Occipital lobe (tissue), 2 donors: Measurements from ENCODE around the gene NEURL1B. TPM values are rescaled to one million over a fixed set of nuclear protein-coding genes. Genes with fewer than 3 reads are reported as not detected.
"Not testable (repeated sequence)": the region's sequence is repeated elsewhere in the genome, so short reads cannot be mapped to it uniquely, and the experiment has no call there.

Source experiments
- DNase-seq: peaks from one replicate; lab custom pipeline; 2025; lab: John Stamatoyannopoulos, UW
- total RNA-seq: library from RNA; depleted of rRNA; stranded (reverse); fragments of >200 nt; gene quantifications from one replicate; pipeline ENCODE4 v1.2.3, GENCODE V29; 2014

The NEURL1B gene
- total RNA-seq, 1 donor from 2014 or later: 19.2 TPM

DNA sequence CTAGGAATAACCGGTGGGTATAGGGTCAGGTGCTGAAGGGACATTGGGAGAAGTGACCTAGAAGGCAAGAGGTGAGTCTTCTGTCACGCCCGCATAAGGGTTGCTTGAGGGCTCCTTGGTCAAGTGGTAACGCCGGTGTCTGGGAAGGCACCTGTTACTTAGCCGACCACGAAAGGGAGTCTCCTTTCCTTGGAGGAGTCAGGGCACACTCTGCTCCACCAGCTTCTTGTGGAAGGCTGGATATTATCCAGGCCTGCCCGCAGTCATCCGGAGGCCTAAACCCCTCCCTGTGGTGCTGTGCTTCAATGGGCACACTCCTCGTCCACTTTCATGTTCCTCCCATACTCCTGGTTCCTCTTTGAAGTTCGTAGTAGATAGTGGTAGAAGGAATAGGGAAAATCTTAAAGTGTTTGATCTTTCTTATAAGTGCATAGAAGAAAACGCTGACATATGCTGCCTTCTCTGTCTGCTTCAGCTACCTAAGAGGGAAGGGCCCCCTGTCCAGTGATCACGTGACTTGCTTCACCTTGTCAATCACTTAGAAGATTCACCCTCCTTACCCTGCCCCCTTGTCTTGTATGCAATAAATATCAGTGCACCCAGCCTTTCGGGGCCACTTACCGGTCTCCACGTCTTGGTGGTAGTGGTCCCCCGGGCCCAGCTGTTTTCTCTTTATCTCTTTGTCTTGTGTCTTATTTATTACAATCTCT is 16.6 kb downstream of the NEURL1B start:
- not testable (repeated sequence) for DNase-seq

DNA sequence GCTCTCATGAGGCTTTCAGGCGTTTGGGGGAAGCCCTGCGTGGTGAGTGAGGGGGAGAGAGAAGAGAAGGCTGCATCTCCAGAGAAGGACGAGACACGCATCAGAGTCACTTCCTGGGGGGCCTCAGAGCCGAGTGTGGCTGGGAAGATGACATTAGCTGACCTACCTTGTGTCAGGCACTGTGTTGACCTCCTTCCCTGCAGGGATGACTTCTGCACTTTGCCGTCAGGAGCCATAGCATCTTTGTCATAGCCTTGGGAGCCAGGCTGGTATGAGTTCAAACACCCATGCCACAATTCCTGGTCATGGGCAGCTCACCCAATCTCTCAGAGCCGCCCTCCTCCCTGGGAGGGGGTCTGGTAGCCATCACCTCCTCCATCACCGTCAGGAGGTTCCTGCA is 17.3 kb downstream of the NEURL1B start:
- no peak for DNase-seq

DNA sequence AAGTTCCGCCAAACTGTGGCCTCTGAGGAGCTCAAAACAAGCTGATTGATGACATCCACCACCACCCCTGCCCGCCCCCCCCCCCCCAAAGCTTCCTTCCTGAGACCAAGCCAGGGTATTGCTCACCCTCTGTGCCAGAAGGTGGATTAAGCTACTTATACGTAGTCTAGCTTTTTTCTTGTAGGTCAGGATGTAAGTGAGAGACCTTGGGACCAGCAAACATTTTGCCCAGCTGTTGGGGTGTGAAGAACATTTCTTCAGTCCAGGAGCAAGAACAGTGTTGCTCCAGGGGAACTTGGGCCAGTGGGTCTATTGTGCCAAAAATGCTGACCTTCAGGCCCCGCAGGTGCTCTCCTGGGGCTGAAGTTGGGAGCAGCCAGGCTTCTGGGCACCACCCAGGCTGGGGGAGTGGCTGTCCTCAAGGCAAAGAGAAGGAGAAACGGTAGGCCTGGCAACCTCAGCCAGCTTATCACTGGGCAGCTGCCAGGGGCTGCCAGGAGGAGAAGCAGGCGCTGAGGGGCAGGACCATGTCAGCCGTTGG is 18.0 kb downstream of the NEURL1B start:
- DNase-seq: no peak

DNA sequence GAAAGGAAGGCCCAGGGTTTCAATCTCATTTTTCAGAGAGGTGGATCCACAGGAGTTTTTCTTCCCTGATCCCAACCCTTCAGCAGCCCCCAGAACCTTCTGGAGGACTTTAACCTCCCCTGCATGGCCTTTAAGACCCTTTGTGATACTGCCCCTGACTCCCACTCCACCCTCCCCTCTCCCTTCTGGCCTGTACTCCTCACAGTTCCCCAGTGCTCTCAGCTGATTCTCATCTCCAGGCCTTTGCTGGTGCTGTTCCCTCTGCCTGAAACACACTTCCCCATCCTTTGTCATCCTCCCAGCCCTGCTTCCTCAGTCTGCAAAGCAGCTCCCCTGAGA is 18.5 kb downstream of the NEURL1B start:
- DNase-seq: no peak

DNA sequence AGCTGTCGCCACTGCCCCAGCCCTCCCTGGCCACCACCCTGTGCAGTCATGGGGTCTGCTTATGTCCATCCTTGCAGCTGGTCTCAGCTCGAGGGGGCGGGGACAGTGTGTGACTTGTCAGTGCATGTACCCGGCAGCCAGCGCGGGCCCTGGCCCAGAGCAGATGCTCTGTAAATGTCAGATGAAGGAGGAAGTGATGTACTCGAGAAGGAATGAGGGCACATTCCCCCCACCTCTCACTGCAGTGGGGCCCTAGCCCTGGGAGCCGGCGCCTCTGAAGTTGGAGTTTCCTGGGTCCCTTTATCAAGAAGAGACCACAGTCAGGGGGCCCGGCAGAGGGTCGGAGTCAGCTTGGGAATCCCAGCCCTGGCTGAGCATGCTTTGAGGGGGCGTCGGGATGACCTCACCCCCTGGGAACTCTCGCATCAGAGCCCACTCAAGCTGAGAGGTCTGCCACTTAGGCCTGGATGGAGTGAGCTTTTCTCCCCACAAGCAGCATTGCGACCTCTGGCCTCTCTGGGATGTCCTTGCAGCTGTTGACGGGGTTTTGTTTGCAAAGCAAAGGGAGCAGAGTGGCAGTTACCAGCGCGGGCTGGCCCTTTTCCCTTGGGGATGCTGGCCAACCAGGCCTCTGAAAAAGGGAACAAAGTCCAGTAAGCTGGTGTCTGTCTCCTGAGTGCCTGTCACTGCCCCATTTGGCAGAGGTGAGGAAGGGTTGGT is 19.0 kb downstream of the NEURL1B start:
- peak; percentile 60 for DNase-seq

DNA sequence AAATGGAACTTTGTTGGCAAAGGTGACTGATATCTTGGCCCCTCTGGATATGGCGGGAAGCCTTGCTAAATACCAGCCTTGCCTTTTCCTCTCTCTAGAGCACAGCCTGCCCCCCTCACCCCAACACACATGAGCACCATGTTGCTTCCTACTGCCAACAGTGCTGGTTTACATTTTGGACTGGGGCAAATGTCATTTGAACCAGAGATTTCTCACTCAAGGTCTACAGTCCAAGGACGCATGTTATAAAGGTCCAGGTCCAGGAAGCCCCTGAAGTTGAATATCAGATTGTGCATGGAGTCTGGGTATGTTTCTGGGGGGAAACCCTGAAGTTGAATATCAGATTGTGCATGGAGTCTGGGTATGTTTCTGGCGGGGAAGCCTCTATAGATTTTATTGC is 19.9 kb downstream of the NEURL1B start:
- DNase-seq: no peak

DNA sequence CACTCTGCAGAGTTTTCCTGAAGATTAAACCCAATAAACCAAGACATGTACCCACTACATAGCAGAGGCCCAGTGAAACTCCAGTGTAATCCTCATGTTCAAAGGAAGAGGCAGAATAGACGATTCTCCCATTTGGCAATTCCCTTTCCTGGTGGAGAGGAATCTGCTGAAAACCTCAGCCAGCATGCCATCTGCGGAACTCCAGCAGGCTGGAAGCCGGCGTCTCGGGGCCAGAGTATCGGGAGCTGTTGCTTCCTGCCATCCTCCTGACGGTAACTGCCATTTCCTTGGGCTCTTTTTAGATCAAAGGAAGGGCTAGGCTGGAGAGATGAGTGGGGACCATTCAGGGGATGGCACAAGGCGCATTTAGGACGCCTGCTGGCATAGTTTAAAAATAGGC is 20.5 kb downstream of the NEURL1B start:
- no peak for DNase-seq

DNA sequence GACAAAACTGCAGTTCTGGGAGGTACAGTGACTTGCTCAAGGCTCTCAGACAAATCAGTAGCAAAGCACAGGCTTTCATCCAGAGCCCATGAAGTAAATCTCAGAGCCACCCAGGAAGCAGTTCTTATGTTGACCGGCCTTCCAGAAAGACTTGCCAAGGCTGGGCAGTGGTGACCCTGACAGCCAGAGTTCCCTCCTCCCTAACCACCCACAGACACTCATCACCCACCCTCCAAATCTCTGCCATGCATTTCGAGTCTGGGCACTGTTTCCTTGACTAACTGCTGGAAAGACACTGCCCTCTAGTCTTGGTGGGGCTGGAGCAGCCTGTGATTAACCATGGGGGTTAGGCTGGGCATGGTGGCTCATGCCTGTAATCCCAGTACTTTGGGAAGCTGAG is 21.5 kb downstream of the NEURL1B start:
- DNase-seq: no peak

DNA sequence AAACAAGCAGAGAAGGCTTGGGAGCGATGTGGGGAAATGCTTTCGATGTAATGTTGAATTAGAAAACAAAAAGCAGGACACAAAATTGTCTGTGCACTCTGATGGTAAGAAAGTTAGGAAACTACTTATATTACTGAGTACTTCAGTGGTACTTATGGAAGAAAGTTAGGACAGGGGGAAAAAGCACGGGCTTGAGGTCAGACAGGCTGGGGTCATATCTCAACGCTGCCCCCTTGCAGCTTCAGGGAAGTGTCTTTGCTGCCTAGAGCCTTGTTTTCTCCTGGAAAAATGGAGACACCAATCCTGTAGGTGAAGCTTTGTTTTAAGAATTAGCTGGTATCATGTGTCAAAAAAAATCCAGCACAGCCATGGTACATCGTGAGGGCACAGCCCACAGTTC is 23.0 kb downstream of the NEURL1B start:
- DNase-seq: no peak

DNA sequence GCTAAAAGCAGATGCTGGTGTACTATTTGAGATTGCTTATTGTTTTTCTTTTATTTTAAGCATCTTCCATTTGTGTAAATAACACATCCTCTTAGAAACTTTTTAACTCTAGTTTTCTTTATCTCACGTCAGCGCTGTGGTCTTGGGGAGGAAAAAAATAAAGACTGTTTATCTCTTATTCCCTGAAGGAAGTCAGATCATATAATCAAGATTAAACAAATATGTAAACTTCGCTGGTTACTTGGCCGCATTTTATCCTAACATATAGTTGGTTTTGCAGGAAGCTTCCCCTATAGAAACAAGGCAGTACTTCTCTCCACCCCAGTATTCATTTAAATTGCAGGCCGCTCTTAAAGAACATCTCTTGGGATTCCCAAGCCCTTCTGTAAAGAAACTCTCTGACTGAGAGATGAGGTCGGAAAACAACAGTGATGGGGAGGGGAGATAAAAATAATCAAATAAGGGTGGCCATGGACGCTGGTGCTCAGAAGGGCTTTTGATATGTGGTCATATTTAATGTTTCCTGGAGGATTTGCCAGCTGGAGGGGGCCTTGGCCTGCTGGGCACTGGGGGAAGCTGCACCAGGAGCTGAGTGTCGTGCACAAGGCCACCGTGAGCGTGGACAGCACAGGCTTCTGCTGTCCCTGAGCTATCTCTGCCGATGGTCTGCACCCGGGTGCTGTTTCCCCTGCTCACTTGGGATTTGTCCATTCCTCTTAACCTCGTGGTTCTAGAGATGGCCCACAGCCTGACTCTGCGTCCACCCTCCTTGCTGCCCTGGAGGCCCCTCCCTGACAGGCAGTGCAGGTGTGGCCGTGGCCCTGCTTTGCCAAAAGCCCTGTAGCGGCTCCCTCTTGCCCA is 23.8 kb downstream of the NEURL1B start:
- DNase-seq: no peak

DNA sequence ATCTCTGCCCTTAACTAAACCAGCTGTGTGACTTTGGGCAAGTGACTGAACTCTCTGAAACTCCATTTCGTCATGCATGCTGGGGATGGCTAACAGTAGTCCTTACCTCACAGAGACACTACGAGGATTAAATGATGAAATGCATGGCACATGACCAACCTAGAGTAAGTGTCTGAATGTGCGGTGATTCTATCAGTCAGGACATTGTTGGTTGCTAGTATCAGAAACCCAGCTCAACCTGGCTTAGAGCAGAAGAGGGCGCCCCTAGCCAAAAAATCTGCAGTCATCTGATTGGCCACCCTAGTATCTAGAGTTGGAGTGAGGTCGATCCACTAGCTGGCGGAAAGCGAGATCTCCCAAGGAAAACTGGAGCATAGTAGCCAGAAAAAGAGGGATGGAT is 25.2 kb downstream of the NEURL1B start:
- no peak for DNase-seq

DNA sequence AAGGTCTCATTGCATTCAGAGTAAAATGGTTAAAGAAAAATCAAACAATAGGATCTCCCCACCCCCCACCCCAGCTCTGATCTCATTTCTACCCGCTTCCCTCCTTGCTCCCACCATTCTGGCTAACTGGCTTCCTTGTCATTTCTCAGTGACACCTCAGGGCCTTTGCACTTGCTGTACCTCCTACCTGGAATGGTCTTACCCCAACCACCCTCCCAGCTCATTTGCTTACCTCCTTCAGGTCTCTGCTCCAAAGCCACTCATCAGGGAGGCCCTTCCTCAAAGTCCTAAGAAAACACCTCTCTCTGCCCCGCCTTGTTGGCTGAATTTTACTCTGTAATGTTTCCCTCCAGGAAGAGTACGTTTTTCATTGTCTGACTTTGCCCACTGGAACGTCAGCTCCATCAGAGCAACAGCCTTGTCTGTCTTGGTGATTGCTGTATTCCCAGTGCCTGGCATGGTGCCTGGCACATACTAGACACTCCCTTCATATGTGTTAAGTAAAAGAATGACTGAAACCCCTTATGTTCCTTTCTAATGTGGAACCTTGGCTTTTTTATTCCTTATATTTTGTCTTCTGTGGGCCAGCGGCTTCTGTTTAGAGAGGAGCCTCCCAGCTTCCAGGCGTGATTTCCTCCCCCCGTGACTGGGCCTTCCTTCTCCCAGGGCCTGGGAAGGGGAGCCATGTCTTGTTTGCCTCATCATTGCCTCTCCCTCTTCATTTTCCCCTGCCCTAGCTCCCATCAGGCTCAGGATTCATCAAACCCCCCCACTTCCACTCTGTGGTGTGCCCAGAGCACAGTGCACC is 26.9 kb downstream of the NEURL1B start:
- DNase-seq: no peak

DNA sequence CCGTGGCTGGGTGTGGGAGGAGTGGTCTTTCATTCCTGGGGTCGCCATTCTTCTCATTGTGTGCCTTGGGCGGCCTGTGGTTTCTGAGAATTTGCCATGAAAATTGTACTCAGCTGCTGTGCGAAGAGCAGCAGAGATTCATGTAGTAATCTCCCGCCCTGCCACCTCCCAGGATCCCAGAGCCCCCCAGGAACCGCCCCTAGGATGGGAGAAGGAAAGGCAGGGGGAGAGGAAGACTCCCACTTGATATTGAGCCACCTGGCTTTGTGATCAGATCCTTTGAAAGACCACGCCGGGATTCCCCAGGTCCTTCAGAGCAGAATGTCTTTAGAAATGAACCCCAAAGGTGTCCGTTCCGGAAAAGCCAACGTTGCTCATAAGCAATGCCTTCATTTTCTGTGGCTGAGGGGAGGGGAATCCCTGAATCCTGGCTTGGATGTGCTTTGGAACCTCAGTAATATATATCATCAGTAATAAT is 27.6 kb downstream of the NEURL1B start:
- DNase-seq: no peak

DNA sequence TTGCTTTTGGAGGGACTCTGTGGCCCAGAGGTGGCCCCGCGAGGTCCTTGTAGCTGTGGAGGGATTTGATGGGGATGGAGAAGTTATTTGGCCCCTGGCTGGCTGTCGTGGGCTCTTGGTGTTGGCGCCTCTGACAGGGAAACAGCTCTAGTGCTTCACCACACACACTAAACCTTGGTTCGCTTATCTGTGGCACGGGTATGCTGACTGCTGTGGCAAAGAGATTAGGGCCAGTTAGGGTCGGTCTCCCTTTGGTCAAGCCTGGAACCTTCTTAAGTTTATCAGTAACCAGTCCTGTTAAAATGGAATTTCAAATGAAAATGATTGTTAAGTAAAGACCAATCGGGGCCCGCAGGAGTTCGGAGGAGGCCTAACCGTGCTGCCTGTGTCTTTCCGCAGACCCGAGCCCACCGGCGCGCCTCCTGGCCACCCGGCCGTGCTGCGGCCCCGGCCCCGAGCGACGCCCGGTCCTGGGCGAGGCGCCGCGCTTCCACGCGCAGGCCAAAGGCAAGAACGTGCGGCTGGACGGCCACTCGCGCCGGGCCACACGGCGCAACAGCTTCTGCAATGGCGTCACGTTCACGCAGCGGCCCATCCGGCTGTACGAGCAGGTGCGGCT is 28.4 kb downstream of the NEURL1B start:
- DNase-seq: no peak

DNA sequence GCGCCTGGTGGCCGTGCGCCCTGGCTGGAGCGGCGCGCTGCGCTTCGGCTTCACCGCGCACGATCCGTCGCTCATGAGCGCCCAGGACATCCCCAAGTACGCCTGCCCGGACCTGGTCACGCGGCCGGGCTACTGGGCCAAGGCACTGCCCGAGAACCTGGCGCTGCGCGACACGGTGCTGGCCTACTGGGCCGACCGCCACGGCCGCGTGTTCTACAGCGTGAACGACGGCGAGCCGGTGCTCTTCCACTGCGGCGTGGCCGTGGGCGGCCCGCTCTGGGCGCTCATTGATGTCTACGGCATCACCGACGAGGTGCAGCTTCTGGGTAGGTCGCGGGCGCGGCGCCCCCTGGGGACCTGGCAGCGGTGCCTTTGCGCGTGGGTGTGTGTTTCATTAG is 28.9 kb downstream of the NEURL1B start:
- no peak for DNase-seq

DNA sequence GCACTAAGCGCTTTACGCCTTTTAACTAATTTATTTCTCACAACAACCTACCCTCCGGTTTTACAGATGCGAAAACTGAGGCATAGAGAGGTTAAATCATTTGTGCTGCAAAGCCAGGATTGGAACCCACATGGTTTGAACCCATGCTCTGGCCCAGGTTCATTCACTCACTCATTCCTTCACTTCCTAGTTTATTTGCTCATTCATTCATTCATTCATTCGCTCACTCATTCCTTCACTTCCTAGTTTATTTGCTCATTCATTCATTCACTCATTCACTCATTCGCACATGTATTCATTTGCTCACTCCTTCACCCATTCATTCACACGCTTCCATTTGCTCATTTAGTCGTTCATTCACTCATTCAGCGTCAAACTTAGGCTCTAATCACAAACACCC is 29.4 kb downstream of the NEURL1B start:
- DNase-seq: no peak

DNA sequence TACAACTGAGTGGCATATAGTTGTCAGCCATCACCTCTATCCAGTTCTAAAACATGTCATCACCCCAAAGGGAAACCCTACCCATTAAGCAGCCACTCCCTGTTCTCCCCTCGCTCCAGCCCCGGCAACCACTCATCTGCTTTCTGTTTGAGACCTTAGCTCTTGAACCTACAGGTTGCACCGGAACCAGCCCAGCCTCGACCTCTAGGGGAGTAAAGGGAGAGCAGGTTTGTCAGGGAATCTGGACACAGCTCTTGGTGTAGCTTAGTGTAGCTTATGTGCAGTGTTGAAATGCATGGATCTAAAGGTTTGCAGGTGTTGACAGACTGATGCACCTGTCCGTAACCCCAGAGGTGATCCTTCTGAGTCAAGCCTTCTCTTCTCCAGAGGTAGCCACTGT is 30.0 kb downstream of the NEURL1B start:
- DNase-seq: no peak

DNA sequence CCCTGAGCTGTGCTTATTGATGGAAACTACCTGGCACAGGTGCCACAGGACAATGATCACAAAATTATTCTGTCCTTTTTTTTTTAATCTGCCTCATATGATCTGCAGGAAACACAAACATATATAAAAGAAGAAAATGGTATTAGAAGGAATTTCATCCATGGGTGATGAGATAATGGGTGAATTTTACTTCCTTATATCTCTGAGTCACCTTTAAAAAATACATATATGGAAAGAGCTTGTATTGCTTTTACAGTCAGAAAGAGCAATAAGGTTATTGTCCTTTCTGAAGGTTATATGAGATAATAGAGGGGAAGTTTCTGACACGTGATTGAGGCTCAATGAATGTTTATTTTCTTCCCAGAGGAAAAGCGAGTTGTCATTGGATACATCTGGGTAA is 31.6 kb downstream of the NEURL1B start:
- DNase-seq: no peak

DNA sequence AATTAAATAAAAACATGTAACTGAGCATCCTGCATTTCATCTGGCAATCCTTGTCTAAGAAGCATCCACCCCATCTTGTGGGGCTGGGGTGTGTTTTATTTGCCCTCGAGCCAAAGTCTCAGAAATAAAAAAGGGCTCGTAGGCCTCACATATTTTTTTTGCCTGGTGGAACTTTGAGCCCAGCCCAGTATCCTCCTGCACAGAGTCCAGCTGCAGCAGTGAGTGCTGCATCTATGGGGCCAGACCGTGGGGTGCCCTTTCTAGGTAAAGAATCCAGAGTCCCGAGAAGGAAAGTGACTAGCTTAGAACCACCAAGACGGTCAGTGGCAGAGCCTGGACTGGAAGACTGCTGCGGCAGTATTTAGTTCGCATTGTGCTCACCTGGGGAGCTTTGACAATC is 33.1 kb downstream of the NEURL1B start:
- DNase-seq: no peak

DNA sequence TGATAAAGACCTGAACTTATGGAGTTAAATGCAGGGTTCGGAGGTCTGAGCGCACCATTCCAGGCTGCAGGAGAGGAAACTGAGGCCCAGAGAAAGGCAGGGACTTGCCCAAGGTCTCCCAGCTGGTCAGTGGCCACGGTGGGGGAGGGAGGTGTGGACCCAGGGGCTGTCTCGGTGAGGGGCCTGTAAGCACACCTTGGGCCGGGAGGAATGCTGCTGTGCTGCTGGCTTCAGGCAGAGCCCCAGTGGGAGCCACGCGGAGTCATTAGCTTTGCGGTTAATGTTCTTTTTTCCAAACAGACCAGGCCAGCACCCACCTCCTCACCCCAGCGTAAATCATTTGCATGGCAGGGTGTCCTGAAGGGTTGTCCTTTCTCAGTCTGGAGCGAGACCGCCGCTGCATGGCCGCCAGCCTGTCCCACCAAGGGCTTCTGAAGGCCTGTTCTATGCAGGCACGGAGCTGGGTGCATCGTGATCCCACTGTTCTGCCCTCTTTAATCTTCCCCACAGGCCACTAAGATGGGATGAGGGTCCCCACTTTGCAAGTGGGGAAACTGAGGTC is 35.9 kb downstream of the NEURL1B start:
- DNase-seq: no peak
